GM10266 (cell line): ENCODE data around the gene AP3D1.

Experiments used
- DNase-seq: peaks from one replicate; pipeline ENCODE4 v3.0.0; 2012; ENCODE audit errors: extremely low spot score
- TF ChIP-seq, protein P1 (sequence below): IDR thresholded peaks from 2 replicates; pipeline ENCODE4 v1.5.1; 2012; ENCODE audit warnings: mild to moderate bottlenecking, low read depth; ENCODE audit not compliant: control insufficient read depth, insufficient read depth; ENCODE audit errors: missing control alignments

The AP3D1 gene

GRCh38 chr19:2084993-2085720, 66.2 kb downstream of the AP3D1 start:
- TF ChIP-seq, protein P1, sequence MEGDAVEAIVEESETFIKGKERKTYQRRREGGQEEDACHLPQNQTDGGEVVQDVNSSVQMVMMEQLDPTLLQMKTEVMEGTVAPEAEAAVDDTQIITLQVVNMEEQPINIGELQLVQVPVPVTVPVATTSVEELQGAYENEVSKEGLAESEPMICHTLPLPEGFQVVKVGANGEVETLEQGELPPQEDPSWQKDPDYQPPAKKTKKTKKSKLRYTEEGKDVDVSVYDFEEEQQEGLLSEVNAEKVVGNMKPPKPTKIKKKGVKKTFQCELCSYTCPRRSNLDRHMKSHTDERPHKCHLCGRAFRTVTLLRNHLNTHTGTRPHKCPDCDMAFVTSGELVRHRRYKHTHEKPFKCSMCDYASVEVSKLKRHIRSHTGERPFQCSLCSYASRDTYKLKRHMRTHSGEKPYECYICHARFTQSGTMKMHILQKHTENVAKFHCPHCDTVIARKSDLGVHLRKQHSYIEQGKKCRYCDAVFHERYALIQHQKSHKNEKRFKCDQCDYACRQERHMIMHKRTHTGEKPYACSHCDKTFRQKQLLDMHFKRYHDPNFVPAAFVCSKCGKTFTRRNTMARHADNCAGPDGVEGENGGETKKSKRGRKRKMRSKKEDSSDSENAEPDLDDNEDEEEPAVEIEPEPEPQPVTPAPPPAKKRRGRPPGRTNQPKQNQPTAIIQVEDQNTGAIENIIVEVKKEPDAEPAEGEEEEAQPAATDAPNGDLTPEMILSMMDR = no peak
- DNase-seq = peak; percentile 87

DNA sequence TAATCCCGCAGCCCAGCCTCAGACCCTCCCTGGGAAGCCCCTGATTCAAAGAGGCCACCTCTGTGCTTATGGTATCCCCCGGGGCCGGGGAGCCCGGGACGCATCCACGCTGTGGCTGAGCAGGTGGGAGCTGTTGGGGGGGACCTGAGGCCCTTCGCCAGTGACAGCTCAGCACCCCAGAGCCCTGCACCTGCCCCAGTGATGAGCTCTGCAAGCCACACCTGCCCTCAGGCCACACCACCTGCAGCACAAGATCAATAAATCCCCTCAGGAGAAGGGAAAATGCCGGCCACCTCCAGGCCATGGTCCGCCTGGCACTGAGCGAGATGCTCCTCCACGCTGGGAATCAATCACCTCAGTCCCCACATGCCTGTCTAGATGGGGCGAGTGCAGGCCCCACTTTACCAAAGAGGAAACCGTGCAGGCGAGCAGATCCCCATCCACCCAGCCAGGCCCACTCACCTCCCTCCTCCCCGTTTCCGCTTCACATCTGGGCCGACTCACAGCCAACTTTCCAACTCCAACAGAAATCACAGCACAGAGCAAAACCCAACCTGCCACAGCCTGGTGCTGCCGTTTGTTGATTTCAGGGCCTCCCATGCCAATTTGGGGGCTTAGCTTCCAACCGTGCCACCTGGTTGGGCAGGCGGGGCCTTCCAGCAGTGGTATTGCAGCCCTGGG, 68.1 kb downstream of the AP3D1 start:
- TF ChIP-seq, protein P1 = no peak

DNA sequence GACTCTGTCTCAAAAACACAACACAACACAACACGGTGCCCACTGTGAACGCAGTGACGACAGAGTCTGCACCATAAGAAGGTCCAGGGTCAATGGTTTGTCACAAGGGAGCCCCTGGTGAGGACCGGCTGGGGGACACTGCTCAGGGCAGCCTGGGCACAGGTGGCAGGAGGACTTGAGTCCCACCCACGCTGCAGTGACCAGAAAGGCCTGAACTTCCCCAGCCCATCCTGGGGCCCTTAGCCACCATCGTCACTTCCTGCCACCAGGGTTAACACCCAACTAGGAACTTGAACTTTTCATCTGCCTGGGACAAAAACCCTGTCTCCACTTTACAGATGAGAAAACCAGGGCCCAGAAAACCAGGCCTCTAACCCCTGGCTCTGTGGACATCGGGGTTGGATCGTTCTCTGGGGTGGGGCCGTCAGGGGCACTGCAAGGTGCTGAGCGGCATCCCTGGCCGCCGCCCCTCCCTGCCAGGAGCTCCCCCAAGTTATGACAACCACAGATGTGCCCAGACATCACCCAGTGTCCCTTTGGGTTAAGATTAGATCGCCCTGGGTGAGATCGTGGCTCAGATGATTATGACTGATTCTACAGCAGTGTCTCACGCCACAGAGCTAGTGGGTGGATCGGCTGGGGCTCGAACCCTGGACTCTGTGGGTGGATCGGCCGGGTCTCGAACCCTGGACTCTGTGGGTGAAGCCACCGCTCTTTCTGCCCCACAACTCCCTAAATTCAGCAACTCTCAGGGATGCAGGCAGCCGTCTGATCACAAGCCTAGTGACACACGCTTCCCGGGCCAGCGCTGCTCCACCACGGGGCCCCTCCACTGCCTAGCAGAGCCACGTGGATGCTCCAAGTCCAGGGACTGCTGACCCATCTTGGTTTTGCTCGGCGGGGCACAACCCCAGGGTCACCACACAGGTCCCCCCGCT, 69.2 kb downstream of the AP3D1 start:
- TF ChIP-seq, protein P1 = no peak
- DNase-seq = peak; percentile 69

More for the DNA sequence above, 68.1 kb downstream of the AP3D1 start:
- peak; percentile 65 for DNase-seq

- DNase-seq = no peak
- TF ChIP-seq, protein P1 = no peak
Measured at GRCh38 chr19:2080336-2080988, 70.9 kb downstream of the AP3D1 start.

DNA sequence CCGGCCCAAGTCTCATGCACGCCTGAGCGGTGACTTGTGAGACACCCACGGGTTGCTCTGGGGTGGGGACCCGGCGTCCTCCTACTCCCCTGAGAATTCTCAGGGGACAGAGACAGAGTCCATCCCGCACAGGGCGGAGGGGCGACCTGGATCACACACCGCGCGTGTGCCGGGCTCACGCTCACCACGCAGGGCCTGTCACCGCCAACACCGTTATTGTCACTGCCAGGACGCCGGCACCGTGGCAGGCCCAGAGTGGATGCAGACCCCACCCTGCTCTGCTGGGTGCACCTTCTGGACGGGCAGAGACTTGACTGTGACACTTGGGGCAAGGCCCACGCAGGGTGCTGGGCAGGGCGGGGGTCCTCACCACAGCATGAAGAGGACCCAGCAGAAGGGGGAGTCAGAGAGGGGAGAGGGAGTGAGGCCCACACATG, 71.5 kb downstream of the AP3D1 start:
- DNase-seq = no peak
- TF ChIP-seq, protein P1 = no peak

- no peak for DNase-seq
- TF ChIP-seq, protein P1 = no peak
Measured at GRCh38 chr19:2079076-2079864, 72.1 kb downstream of the AP3D1 start.
